D721Med (cell line): ENCODE data around the gene CEACAM4.

ENCODE experiments used
- DNase-seq: peaks from one replicate; pipeline ENCODE4 v3.0.0; 2011; ENCODE audit warnings: low spot score; ENCODE audit not compliant: insufficient read length
- FAIRE-seq: peaks from 2 replicates; lab custom pipeline; 2011; peaks lifted over from hg19 to GRCh38; lab: Jason Lieb, UNC
- TF ChIP-seq, protein P1 (sequence below): IDR thresholded peaks from 2 replicates; pipeline ENCODE4 v1.5.1; 2012; ENCODE audit warnings: mild to moderate bottlenecking, control low read depth; ENCODE audit not compliant: insufficient read depth; ENCODE audit errors: missing control alignments

CEACAM4 gene

DNA sequence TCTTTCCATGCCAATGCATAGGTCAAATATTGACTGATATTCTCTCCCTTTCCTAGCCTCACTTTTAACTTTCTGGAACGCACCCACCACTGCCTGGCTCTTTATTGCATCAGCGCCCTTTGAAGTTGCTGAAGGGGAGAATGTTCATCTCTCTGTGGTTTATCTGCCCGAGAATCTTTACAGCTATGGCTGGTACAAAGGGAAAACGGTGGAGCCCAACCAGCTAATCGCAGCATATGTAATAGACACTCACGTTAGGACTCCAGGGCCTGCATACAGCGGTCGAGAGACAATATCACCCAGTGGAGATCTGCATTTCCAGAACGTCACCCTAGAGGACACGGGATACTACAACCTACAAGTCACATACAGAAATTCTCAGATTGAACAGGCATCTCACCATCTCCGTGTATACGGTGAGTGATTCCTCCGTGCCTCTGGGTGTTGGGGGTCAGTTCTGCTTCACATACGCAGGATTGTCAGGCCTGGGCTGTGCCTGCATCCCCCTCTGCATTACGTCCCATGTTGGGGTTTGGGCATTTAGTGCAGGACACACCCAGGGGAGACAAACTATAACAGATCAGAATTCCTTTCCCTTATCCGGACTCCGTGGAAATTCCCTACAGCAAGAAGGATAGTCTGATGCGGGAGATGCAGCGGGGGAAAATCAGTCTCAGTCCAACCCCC lies 49.6 kb downstream of the CEACAM4 start:
- DNase-seq (no peak), FAIRE-seq (no peak)
- TF ChIP-seq, protein P1, sequence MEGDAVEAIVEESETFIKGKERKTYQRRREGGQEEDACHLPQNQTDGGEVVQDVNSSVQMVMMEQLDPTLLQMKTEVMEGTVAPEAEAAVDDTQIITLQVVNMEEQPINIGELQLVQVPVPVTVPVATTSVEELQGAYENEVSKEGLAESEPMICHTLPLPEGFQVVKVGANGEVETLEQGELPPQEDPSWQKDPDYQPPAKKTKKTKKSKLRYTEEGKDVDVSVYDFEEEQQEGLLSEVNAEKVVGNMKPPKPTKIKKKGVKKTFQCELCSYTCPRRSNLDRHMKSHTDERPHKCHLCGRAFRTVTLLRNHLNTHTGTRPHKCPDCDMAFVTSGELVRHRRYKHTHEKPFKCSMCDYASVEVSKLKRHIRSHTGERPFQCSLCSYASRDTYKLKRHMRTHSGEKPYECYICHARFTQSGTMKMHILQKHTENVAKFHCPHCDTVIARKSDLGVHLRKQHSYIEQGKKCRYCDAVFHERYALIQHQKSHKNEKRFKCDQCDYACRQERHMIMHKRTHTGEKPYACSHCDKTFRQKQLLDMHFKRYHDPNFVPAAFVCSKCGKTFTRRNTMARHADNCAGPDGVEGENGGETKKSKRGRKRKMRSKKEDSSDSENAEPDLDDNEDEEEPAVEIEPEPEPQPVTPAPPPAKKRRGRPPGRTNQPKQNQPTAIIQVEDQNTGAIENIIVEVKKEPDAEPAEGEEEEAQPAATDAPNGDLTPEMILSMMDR = no peak

DNA sequence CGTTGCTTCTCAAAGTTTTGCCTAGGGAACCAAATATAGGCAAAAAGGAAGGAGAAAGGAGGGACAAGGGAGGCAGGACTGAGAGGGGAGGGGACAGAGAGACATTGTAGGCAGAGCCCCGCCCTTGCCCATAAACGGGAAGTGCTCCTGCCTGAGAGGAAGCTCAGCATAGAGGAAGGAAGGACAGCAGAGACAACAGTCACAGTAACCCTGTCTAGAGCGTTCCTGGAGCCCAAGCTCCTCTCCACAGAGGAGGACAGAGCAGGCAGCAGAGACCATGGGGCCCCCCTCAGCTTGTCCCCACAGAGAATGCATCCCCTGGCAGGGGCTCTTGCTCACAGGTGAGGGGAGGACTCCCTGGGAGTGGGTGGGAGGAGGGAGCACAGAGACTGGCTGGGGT lies 50.9 kb downstream of the CEACAM4 start, which contains the start of gene CEACAM21:
CEACAM21 (plus strand) TSS at position 169 of the 400 bp plus-strand sequence; CDS start at position 278, 109 bp downstream.
- TF ChIP-seq, protein P1 = no peak
- DNase-seq = no peak
- no peak for FAIRE-seq

DNA sequence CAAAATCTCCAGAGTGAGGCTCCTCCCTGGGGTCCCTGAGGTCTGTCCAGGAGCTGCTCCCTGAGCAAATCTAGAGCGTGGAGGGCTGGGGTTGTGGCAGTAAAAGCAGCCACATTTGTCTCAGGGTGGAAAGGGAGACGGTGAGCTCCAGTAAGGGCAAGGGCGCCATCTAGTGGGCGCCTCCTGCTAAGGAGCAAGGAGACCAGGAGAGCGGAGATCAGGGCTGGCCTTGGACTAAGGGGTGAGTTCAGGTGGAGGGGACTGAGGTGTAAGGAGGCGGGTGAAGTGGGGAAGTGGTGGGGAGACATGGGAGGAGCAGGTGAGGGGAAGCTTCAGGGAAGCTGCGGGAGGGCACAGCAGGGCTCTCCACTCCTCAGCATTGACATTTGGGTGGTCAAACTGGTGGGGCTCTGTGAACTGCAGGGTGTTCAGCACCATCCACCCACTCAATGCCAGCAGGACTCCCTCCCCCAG lies 56.2 kb downstream of the CEACAM4 start:
- TF ChIP-seq, protein P1 = peak; percentile 98
- FAIRE-seq = no peak
- DNase-seq = no peak

DNA sequence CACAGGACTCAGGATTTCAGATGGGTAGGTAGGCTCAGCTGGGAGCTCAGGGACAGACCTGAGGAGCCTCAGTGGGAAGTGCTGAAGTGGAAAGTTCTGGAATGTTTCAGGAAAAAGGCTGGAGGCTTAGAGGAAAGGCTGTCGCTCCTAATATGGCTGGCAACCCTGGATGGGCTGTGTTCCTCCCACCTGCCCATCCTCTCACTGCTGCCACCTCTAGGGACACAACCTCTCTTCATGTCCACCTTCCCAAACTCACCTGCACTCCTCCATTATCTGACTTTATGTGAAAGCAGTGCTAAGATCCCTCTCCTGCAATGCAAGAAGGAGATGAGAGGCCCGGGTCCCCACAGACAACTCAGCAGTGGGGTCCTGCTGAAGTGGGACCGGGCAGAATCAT lies 56.7 kb downstream of the CEACAM4 start:
- DNase-seq (no peak), FAIRE-seq (no peak)
- TF ChIP-seq, protein P1 = no peak

DNA sequence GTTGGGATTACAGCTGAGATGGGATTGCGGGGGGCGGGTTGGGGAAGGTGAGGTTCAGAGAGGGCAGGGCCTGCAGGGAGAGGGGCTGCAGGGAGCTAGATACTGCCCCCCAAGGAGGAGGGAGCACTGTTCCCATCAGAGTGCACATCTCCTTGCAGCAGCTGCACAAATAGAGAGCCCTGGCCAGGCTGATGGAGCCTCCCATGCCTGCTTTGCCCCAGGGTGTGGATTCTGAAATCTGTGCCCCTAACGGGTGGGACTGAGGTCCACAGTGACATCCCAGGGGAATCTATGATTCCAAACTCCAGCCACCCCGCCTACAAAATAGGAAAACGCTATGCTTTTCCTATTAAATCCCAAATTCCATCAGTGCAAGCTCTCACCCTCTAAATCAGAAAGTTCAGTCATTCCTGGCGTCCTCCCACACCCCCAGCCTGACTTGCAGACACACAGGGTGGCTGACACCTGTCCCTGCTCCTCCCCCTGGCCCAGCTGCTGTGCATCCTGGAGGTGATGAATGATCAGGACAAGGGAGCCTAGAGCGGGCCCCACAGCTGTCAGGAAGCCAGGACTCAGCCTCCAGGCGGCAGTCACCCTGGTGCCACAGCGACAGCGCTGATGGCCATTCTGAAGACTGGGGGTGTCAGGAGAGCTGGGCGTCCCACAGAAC lies 57.3 kb downstream of the CEACAM4 start:
- DNase-seq (no peak), FAIRE-seq (no peak)
- TF ChIP-seq, protein P1 = no peak
